Tracheal epithelial cell (primary cell): ENCODE data around the gene KIR3DL2. TPM values are rescaled to one million over a fixed set of nuclear protein-coding genes. Genes with fewer than 3 reads are reported as not detected.

Source experiments
- total RNA-seq: library from RNA; depleted of rRNA; stranded (reverse); fragments of >200 nt; gene quantifications from 2 replicates; pipeline ENCODE4 v1.2.1, GENCODE V29; 2014

KIR3DL2 gene
- total RNA-seq = not detected in 2 replicates

GRCh38 chr19:54850061-54850640 is at the start of gene KIR3DL2:
Gene KIR3DL2 (plus strand): TSS chr19:54850443. CDS start chr19:54850476, 33 bp downstream.

GRCh38 chr19:54803410-54803809 is 46.8 kb upstream of the KIR3DL2 start, which contains the start of gene KIR2DL4:
Gene KIR2DL4 (plus strand): TSS chr19:54803610. CDS start chr19:54803652, 42 bp downstream.

GRCh38 chr19:54816251-54816650 is 34.0 kb upstream of the KIR3DL2 start, which contains the start of gene KIR3DL1:
Gene KIR3DL1 (plus strand): TSS chr19:54816468.

GRCh38 chr19:54832496-54832895 is 17.7 kb upstream of the KIR3DL2 start, which contains the start of gene KIR2DS4:
Gene KIR2DS4 (plus strand): TSS chr19:54832676.

GRCh38 chr19:54873990-54874389 is 23.7 kb downstream of the KIR3DL2 start, which contains the start of gene FCAR:
Gene FCAR (plus strand): TSS chr19:54874235. CDS start chr19:54874290, 55 bp downstream.

GRCh38 chr19:54905803-54906511 is 55.7 kb downstream of the KIR3DL2 start, which contains the start of gene NCR1:
Gene NCR1 (plus strand): TSS chr19:54906148. CDS start chr19:54906188, 40 bp downstream.

Other genes with a start within 250 kb of the KIR3DL2 start
- not detected in 2 replicates for gene LILRB1, start 220.0 kb upstream of the KIR3DL2 start, total RNA-seq
- gene LILRB4, start 187.5 kb upstream of the KIR3DL2 start, total RNA-seq = under 0.01 TPM in 1 of 2 replicates, not detected in the other
- not detected in 2 replicates for gene KIR3DL3, start 126.0 kb upstream of the KIR3DL2 start, total RNA-seq
- not detected in 2 replicates for gene KIR2DL3, start 111.9 kb upstream of the KIR3DL2 start, total RNA-seq
- gene KIR2DL1, start 80.7 kb upstream of the KIR3DL2 start, total RNA-seq = not detected in 2 replicates
- gene KIR2DL4, start 46.8 kb upstream of the KIR3DL2 start, total RNA-seq = not detected in 2 replicates
- not detected in 2 replicates for gene KIR3DL1, start 34.0 kb upstream of the KIR3DL2 start, total RNA-seq
- not detected in 2 replicates for gene KIR2DS4, start 17.8 kb upstream of the KIR3DL2 start, total RNA-seq
- not detected in 2 replicates for gene FCAR, start 23.8 kb downstream of the KIR3DL2 start, total RNA-seq
- not detected in 2 replicates for gene NCR1, start 55.7 kb downstream of the KIR3DL2 start, total RNA-seq
- gene NLRP7, start 97.1 kb downstream of the KIR3DL2 start, total RNA-seq = not detected in 2 replicates
- gene NLRP2, start 115.9 kb downstream of the KIR3DL2 start, total RNA-seq = 14.3 and 23.1 TPM in 2 replicates
- not detected in 2 replicates for gene GP6, start 187.8 kb downstream of the KIR3DL2 start, total RNA-seq
- 21.7 and 37.1 TPM in 2 replicates for gene RDH13, start 212.7 kb downstream of the KIR3DL2 start, total RNA-seq
- 92.1 and 125 TPM in 2 replicates for gene EPS8L1, start 225.4 kb downstream of the KIR3DL2 start, total RNA-seq